Measurements from ENCODE around the gene CENATAC.
"Not testable (repeated sequence)": the region's sequence is repeated elsewhere in the genome, so short reads cannot be mapped to it uniquely, and the experiment has no call there.

The CENATAC gene

DNA sequence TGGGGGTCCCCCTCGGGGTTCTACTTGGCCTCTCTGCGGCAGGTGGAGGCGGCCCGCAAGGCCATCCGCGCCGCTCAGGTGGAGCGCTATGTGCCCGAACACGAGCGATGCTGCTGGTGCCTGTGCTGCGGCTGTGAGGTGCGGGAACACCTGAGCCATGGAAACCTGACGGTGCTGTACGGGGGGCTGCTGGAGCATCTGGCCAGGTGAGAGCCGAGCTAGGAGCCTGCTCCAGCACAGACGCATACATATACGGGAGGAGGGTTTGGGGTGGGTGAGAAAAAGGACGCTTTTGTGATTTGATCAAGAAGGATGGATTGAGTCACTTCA lies 415 bp downstream of the CENATAC start:
- DNase-seq: no peak

DNA sequence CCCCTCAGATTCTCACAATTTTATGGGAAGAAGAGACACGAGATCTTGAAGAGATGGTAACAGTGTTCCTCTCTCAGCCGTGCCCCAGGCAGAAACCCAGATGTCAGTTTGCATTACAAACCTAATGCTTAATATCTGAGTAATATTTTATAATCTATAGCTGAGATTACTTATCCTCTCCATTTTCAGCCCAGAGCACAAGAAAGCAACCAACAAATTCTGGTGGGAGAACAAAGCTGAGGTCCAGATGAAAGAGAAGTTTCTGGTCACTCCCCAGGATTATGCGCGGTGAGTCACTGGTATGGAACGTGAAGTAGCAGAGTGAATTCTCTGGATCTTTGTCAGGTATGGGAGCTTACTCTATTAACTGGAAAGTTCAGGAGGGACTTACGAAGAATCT lies 884 bp downstream of the CENATAC start:
- no peak for DNase-seq

DNA sequence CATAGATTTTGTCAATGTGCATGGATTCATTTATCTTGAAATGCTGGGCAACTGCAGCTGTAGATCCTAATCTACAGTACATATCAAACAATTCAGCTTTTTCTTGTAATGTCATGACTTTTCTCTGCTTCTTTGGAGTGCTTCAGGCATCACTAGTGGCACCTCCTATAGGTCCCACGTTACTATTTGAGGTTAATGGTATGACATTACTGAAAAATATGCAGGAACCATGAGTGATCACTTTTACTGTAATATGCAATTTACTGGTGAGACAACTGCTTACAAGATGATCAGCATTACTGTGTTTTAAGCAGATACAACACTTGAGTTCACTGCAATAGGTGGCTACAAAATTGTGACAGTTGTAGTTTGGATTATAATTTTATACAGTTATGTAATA lies 3.0 kb downstream of the CENATAC start:
- DNase-seq: no peak

DNA sequence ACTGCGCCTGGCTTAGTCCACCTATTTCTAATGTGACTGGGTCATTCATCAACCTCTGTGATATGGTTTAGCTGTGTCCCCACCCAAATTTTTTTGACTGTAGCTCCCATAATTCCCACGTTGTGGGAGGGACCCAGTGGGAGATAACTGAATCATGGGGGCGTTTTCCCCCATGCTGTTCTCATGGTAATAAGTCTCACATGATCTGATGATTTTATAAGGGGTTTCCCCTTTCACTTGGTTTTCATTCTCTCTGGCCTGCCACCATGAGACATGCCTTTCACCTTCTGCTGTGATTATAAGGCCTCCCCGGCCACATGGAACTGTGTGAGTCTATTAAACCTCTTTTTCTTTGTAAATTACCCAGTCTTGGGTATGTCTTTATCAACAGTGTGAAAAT lies 8.7 kb downstream of the CENATAC start:
- DNase-seq: no peak

DNA sequence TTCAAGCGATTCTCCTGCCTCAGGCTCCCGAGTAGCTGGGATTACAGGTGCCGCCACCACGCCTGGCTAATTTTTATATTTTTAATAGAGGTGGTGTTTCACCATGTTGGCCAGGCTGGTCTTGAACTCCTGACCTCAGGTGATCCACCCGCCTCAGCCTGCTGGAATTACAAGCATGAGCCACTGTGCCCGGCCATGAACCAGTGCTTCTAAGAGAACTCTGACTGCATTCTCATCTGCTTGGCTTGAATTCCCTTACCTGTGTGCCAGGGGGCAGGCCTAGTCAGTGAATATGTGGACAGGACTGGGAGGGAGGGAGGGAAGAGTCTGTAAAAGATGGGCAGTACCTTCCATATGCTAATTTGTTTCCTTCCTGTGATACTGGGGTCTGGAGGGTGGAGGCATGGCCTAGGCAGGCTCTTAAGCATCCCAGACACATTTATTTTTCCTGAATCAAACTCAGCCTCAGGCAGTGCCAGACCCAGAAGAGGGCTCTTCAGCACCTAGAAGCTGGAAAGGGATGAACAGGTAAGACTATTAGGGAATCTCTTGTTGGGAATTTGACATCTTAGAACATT lies 13.6 kb downstream of the CENATAC start:
- no peak for DNase-seq

DNA sequence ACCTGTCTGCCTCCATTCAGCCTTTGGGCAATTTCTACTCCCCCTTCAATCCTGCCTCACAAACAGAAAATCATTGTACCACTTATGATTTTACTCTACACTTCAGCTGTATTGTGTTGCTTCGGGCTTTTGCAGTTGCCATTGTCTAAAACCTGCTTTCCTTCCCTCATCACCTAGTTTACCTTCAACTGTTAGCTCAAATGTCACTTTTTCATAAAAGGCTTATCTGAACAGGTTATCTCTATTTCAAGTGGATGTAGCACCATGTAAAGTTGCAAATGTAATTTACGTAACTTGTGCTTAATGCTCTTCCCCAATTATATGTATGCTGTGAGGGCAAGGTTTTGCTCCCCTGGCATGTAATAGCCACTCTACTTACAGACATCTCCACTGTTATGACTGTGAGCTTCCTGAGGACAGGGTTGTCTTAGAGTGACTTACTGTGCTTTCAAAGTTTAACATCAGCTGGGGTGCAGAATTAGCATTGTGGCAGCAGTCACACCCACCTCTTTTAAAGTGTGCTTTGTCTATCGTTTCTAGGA lies 14.8 kb downstream of the CENATAC start:
- DNase-seq: no peak

DNA sequence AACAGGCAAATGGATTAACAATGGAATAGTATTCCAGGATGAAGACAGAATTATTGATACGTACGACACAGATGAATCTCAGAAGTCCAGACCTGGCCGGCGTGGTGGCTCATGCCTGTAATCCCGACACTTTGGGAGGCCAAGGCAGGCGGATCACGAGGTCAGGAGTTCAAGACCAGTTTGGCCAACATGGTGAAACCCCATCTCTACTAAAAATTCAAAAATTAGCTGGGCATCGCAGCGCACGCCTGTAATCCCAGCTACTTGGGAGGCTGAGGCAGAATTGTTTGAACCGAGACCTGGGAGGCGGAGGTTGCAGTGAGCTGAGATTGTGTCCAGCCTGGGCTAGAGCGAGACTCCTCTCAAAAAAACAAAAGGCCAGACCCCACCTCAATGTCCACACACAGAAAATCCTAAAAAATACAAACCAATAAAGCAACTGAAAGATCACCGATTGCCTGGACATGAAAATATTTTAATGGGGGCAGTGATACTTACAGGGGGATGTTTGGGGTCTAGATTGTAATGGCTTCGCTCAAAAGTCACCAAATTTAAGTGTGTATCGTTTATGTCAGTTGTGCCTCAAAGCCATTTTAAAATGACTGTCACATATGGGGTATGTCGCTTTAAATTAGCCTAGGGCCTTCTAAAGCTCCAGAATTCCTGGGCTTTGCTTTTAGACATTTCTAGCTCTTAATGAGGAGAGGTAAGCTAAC lies 16.4 kb downstream of the CENATAC start:
- DNase-seq: no peak

DNA sequence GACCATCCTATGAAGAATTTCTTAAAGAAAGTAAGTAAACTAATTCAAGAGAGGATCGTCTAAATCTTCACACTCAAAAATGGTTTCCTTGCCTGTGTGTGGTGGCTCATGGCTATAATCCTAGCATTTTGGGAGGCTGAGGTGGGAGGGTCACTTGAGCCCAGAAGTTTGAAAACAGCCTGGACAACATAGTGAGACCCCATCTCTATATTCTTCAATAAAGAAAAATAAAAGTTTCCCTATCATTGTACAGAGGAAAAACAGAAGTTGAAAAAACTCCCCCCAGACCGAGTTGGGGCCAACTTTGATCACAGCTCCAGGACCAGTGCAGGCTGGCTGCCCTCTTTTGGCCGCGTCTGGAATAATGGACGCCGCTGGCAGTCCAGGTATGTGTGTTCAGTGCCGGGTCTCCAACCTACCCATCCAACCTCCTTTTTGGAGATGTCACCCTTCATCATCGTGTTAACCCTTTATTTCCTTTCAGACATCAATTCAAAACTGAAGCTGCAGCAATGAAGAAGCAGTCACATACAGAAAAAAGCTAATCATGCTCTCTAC lies 17.2 kb downstream of the CENATAC start:
- no peak for DNase-seq

DNA sequence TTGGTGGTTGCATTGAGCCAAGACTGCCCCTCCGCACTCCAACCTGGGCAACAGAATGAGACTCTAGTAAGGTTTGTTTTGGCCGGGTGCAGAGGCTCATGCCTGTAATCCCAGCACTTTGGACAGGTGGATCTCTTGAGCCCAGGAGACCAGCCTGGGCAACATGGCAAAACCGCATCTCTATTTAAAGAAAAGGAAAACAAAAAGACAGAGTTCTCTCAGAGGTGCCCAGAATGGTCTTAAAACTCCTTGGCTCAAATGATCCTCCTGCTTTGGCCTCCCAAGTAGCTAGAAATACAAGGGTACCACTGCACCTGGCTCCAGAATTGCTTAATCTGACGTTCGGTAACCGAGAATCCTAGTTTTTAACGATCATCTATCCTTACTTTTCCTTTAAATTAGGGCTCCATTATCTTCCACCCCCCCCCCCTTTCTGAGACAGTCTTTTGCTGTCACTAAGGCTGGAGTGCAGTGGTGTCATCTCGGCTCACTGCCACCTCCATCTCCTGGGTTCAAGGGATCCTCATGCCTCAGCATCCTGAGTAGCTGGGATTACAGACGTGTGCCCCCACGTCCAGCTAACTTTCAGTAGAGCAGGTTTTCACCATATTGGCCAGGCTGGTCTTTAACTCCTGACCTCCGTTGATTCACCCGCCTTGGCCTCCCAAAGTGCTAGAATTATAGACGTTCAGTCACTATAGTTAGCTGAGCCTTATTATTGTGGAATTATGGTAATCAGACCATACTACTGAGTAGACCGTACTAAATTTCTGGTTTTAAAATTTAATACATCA lies 18.5 kb downstream of the CENATAC start:
- DNase-seq: no peak

DNA sequence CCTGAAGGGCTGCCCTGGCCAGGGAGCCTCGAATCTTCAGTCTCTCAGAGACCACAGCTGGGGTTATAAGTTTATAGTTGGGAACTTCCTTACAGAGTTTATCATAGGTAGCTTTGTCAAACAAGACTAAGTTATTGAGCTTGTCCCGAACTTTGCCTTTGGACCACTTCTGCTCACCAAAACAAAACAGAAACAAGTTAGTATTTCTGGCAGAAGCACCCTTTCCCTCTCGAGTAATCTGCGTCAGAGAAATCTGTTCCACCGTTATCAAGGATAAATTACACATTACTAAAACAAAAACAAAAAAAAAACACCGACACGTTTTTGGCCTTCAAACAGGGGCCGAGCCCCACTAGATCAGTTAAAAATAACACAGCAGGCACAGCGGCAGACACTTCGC lies 19.4 kb downstream of the CENATAC start:
- not testable (repeated sequence) for DNase-seq

DNA sequence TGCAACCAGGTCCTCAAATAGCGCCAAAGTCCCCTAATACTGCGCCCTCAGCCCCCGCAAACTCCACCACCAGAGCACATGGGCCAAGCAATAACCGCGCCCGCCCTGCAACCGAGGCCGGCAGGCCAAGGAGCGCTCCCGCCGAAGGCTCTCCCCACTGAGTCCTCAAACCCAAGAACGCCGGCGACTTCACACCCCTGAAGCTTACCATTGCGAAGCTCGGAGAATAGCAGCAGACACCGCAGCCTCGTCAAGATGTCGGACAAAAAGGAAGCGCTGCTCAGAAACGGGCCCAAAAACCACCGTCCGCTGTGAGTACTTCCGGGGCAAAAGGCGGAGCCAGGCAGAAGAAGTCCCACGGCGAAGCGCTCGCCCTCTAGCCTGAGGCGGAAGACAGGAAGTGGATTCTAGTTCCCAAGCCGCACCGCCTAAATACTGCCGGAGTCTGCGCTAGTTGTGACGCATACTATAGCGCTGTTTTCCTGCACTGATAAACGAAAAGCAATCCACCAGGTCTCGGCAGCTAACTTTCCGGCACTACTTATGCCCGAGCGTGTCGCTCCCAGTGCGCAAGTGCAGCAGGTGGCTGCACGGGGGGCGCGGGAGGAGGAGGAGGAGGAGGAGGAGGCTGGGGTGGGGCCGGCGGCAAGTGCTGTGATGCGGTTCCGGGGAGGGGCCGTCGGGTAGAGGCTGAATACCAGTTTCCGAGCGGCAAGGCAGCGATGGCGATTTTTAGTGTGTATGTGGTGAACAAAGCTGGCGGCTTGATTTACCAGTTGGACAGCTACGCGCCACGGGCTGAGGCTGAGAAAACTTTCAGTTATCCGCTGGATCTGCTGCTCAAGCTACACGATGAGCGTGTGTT lies 20.4 kb downstream of the CENATAC start, which contains the start of the genes RPS25 and TRAPPC4:
RPS25 (minus strand) TSS at position 270 of the 865 bp plus-strand sequence; CDS start at position 211, 59 bp downstream.
TRAPPC4 (plus strand) TSS at position 693 of the 865 bp plus-strand sequence; CDS start at position 723, 30 bp downstream.
- DNase-seq: peak; percentile 94

DNA sequence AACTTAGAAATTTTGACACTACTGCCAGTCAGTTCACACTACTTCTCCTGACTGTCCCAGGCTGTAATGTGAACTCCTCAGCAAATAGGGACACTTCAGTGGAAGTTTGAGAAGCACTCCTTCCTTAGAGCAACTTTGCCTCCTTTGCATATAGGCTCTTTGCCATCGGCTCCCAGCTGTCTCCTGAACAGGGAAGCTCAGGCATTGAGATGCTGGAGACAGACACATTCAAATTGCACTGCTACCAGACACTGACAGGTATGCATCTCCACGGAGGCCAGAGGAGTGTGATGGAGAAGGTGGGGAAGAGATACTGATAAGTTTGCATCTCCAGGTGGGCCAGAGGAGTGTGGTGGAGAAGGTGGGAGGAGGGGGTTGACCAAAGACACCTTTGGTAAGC lies 22.1 kb downstream of the CENATAC start:
- no peak for DNase-seq

DNA sequence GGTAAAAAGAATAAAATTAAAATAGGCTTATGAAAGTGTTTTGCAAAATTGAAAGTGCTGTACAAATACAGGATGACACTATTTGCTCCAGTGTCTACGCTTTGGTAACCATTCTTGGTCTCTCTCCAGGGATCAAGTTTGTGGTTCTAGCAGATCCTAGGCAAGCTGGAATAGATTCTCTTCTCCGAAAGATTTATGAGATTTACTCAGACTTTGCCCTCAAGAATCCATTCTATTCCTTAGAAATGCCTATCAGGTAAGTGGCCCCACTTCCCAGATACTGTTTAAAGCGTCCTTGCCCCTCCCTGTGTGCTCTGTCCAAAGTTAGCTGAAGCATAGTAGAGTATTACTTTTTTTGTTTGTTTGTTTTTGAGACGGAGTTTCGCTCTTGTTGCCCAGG lies 23.7 kb downstream of the CENATAC start:
- no peak for DNase-seq

DNA sequence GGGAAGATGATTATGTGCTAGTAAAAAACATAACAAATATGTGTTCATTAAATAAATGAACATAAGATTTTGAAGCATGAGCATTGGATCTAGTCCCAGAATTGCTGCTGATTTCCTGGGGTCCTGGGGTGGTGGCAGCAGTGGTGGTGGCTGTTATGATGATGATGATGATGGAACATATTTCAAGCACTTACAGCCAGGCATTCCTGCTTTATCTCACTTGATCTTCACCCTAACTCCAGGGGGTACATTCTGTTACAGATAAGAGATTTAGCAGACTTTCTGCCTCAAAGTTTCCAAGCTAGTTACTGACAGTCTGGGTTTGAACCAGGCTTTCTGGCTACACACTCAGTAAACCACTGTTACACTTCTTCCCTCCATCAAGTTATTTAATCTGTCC lies 25.8 kb downstream of the CENATAC start:
- no peak for DNase-seq

DNA sequence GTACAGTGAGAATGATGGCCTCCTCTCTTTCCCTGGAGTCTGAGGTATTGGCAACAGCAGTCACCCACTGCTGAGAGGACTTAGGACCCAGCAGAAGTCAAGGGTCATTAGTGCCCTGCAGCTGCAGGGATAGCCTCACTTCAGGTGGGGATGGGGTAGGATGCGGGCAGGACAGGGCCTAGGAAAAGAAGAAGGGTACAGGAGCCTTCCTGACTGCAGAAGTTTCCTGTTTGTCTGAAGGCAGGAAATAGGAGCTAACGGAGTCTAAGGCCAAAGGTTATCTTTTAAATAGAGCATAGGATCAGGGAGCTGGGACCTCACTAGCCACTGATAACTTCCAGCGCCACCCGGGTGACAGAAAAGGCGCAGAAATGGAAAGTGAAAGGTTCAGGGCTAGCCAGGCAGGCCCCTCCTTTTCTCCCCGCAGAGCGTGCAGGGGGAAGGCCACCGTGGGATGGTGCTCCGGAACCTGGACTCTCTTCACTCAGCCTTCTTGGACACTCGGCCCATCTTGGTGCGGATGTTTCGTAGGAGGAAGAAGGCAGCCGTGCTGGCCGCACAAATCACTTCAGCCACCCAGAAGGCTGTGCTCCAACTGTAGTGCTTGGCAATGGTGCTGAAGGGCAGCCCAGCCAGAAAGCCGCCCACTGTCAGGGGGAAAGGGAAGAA lies 26.6 kb downstream of the CENATAC start:
- no peak for DNase-seq

DNA sequence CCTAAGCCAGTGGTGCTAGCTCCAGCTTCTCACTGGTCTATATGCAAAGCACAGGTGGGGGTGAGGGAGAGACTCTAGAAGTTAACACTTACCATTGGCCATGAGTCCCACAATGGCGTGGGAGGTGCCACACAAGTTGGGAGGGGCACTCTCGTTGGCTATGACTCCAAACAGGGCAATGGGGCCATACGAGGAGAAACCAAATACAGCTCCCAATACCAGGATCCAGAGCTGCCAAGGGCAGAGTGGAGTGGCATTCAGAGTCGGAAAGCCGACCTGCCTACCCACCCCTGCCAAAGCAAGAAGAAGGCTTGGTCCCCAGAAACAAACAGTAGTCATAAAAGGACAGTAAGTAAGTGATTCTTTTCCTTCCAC lies 27.1 kb downstream of the CENATAC start:
- DNase-seq: no peak

DNA sequence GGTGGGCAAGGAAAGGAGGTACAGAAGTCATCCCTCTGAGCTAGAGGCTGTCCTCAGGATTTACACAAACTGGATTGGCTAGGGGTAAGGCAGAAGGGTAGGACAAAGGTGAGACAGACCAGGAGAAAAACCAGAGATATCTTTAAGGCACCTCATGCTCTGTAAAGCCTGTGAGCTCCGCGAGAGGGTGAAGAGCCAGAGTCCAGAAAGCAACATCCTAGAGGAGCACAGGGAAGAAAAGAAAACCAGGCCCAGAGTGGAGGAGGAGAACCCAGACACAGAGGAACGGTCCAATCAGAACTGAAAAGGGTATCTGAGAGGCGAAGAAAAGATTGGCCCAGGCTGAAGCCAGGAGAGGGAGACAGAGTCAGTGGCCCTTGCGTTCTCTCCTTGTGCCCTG lies 27.6 kb downstream of the CENATAC start:
- no peak for DNase-seq

DNA sequence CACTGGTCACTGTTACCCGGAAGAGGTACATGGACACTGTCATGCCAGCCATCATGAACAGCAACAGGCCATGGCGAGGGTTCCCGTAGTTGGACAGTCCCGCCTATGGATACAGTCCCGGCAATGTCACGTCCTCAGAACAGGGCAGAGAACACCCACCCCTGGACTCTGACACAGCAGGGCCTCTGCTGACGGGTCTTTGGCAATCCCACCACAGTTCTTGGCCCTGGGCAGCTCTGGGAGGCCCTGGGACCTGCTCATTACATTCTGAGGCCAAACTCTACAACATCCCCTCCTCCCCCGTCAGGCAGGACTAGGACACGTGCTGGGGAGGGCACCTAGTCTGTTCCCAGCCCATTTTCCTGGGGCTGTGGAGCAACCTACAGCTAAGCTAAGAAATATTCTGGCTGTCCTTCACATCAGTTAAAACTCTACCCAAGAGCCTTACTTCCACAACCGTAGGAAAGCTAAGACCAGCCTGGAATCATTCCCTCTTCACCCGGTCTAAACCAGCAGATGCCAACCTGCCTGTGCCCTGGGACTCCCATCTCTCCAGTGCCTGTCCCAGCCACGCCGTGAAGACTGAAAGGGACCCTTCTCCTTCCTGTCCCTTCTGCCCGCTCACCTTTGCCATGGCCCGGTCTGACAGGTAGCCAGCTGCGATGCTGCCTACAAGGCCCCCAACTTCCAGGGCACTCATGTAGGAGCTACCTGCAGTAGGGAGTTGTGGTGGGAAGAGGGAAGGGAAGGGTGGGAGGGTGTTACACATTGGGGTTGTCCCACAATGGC lies 28.2 kb downstream of the CENATAC start:
- DNase-seq: no peak

DNA sequence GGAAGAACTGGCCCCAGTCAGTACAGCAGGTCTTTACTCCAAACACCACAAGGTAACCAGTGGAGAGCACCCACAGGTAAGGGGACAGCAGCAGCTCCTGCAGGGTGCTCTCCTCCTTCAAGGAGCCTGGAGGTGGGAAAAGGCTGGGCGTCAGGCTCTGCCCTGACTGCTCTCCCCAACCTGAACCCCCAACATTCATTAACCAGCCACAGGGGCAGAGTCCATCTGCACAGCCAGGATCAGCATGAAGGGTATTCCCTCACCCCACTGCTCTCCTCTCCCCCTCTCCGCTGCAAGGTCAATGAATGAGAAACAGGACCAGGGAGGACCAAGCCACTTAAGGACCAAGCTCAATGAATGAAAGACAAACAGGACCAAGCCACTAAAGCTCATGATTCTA lies 29.0 kb downstream of the CENATAC start:
- no peak for DNase-seq

DNA sequence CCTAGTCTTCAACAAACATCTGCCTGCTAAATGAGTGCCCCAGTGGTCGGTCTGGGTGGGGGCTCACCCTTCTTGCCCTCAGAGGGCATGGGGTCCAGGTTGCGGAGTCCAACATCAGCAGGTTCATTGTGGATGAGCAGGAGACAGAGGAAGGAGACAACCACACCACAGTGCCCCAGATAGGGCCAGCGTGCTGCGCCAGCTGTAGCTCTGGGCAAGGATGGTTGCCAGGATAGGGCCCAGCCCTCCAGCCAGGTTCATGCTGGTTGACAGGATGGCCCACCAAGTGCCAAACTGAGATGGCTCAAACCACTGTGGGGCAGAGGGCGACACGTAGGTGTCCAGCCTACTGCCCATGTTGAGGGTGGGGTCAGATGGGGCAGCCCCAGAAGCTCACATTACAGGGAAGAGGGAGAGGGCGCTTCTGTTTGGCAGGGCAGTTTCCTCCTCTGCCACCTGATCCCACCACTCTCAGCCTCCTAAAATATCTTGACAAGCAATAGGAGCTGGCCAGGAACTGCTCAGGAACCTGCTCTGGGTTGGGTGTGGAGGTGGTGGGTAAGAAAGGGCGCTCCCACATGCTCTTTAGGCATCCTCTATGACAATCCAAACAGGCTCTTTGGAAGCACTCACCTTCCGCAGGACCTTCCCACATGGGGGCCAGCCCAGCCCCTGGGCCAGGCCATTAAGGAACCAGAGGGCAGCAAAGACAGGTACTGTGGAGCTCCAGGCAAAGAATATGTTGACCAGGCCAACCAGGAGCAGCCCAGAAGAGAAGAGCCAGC lies 29.8 kb downstream of the CENATAC start:
- DNase-seq: no peak

Data from stimulated activated CD4-positive, alpha-beta T cell treated with anti-CD3 and anti-CD28 coated beads, Interleukin-4, amount 100 ng/mL, for 1 hour (primary cell).